HG03460 (cell line): Measurements from ENCODE around the gene BMP2K.
"Not testable (repeated sequence)": the region's sequence is repeated elsewhere in the genome, so short reads cannot be mapped to it uniquely, and the experiment has no call there.

Experiments used
- ATAC-seq: cut with Tn5 transposase; IDR thresholded peaks from one replicate; pipeline ENCODE4 v1.9.1; 2021; ENCODE audit not compliant: unreplicated experiment

BMP2K gene

GRCh38 chr4:78787392-78788006 lies 11.3 kb downstream of the BMP2K start:
- ATAC-seq = no peak

GRCh38 chr4:78788007-78788889 lies 12.1 kb downstream of the BMP2K start:
- no peak for ATAC-seq

- ATAC-seq = not testable (repeated sequence)
Measured at GRCh38 chr4:78795594-78796416, 19.7 kb downstream of the BMP2K start.

- no peak for ATAC-seq
Measured at GRCh38 chr4:78796526-78796925, 20.4 kb downstream of the BMP2K start.

- no peak for ATAC-seq
Measured at GRCh38 chr4:78797777-78798284, 21.7 kb downstream of the BMP2K start.

GRCh38 chr4:78799551-78800495 lies 23.7 kb downstream of the BMP2K start:
- no peak for ATAC-seq

GRCh38 chr4:78800965-78801364 lies 24.8 kb downstream of the BMP2K start:
- no peak for ATAC-seq

- ATAC-seq = no peak
Measured at GRCh38 chr4:78803983-78804382, 27.8 kb downstream of the BMP2K start.

GRCh38 chr4:78806943-78807460 lies 30.9 kb downstream of the BMP2K start:
- no peak for ATAC-seq

- no peak for ATAC-seq
Measured at GRCh38 chr4:78809295-78809694, 33.1 kb downstream of the BMP2K start.

- no peak for ATAC-seq
Measured at GRCh38 chr4:78809928-78810835, 34.0 kb downstream of the BMP2K start.

- ATAC-seq = no peak
Measured at GRCh38 chr4:78811034-78811433, 34.9 kb downstream of the BMP2K start.

- no peak for ATAC-seq
Measured at GRCh38 chr4:78818530-78819079, 42.5 kb downstream of the BMP2K start.

- no peak for ATAC-seq
Measured at GRCh38 chr4:78824001-78824400, 47.9 kb downstream of the BMP2K start.

- ATAC-seq = no peak
Measured at GRCh38 chr4:78827191-78827590, 51.0 kb downstream of the BMP2K start.

- ATAC-seq = no peak
Measured at GRCh38 chr4:78829296-78829695, 53.1 kb downstream of the BMP2K start.

- not testable (repeated sequence) for ATAC-seq
Measured at GRCh38 chr4:78839676-78840075, 63.5 kb downstream of the BMP2K start.

GRCh38 chr4:78840286-78840685 lies 64.1 kb downstream of the BMP2K start:
- ATAC-seq = not testable (repeated sequence)

- ATAC-seq = peak; percentile 77
Measured at GRCh38 chr4:78845472-78845871, 69.3 kb downstream of the BMP2K start.
